Mesothelial cell of epicardium (in vitro differentiated cells): ENCODE data around the gene QKI. TPM values are rescaled to one million over a fixed set of nuclear protein-coding genes. Genes with fewer than 3 reads are reported as not detected.
A peak's percentile ranks its signal among the peaks of the same experiment; 100 is the strongest.

Experiments
- DNase-seq, 2 experiments: peaks; one replicate each; pipeline ENCODE4 v3.0.0; 2021; ENCODE audit warnings: low spot score in 2 of 2; ENCODE audit not compliant: unreplicated experiment in 2 of 2
- H3K27ac Mint-ChIP-seq: 2 replicates; pipeline ENCODE4 v1.8.0; 2021; ENCODE audit warnings: mixed read lengths
- H3K27me3 Mint-ChIP-seq: 2 replicates; pipeline ENCODE4 v1.8.0; 2021; ENCODE audit warnings: low read depth, mixed read lengths
- H3K36me3 Mint-ChIP-seq: 2 replicates; pipeline ENCODE4 v1.8.0; 2021; ENCODE audit warnings: mixed read lengths
- H3K4me1 Mint-ChIP-seq: 2 replicates; pipeline ENCODE4 v1.8.0; 2021; ENCODE audit warnings: mixed read lengths
- H3K4me3 Mint-ChIP-seq: 2 replicates; pipeline ENCODE4 v1.8.0; 2021; ENCODE audit warnings: mild to moderate bottlenecking, moderate library complexity, mixed read lengths
- H3K9me3 Mint-ChIP-seq: 2 replicates; pipeline ENCODE4 v1.8.0; 2021; ENCODE audit warnings: mixed read lengths
- total RNA-seq: library from RNA; stranded (reverse); gene quantifications from 3 replicates; pipeline ENCODE4 v1.2.1, GENCODE V29; 2021
- TF ChIP-seq, protein P1 (sequence below): fragments of 200-600 bp; sonication (generic); IDR thresholded peaks from one replicate; pipeline ENCODE4 v1.5.0; 2021; ENCODE audit warnings: antibody characterized with exemption; ENCODE audit not compliant: unreplicated experiment

The QKI gene
- total RNA-seq = 129 to 138 TPM (median 133 TPM) in 3 replicates

DNA sequence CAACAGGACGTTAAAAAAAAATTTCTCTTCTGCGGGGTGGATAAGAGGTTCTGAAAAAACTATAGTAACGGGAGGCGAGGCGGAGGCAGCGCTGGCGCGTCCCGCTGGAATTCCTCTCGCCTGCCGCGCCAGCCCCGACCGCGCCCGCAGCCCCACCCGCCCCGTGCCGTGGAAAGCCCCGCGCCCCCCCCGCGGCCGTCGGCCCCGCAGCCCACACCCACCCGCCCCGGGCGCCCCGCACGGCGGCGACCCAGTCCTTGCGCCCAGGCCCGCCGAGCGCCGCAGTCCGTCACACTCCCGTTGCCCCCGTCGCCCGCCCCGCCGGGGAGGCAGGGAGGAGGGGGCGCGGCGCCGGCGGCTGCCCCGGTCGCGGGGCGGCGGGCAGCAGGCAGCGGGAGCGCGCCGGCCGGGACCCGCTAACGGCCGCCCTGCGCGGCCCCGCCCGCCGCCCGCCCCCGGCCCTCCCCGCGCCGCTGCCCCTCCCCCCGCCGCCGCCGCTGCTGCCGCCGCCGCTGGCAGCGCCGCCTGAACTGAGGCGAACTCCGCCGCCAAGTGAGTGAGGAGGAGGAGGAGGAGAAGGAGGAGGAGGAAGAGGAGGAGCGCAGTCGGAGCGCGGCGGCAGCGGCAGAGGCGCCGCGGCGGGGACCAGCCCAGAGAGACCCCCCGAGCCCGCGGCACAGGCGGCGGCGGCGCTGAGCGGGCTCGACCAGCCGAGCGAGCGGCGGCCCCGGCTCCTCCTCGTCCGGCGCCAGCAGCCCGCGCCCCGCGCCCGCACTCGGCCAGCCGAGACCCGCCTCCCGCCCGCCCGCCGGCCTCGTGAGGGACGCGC is at the start of gene QKI:
TSS of gene QKI (plus strand) at position 602 of the 829 bp plus-strand sequence. CDS start 476 bp downstream, outside the sequence.
- peak; percentile 43 to 73 for DNase-seq
- H3K27ac Mint-ChIP-seq = peak within 1 kb of the TSS; percentile 93
- H3K4me3 Mint-ChIP-seq = peak within 1 kb of the TSS; percentile 77

DNA sequence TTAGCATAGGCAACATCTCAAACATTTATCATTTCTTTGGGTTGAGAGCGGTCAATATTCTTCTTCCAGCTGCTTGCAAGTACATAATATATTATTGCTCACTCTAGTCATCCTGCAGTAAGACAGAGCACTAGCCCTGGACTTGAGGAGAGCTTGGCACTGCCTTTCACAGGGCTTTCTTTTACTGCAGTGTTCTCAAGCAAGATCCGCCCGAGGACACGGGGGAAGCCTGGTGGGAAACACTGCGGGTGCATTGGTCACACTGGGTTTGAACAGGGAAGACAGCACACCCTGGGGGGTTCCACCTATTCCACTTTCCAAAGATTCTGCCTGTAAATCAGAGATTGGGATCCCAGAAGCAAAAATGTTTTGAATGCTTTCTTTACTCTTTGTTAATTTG is 48.2 kb upstream of the QKI start:
- Mint-ChIP-seq H3K4me1 (peaks cover 4% of the 10 kb centered on the region), H3K4me3 (no peak overlapping the region)
- TF ChIP-seq, protein P1, sequence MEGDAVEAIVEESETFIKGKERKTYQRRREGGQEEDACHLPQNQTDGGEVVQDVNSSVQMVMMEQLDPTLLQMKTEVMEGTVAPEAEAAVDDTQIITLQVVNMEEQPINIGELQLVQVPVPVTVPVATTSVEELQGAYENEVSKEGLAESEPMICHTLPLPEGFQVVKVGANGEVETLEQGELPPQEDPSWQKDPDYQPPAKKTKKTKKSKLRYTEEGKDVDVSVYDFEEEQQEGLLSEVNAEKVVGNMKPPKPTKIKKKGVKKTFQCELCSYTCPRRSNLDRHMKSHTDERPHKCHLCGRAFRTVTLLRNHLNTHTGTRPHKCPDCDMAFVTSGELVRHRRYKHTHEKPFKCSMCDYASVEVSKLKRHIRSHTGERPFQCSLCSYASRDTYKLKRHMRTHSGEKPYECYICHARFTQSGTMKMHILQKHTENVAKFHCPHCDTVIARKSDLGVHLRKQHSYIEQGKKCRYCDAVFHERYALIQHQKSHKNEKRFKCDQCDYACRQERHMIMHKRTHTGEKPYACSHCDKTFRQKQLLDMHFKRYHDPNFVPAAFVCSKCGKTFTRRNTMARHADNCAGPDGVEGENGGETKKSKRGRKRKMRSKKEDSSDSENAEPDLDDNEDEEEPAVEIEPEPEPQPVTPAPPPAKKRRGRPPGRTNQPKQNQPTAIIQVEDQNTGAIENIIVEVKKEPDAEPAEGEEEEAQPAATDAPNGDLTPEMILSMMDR = no peak

More for the DNA sequence above, at the start of gene QKI:
- H3K27me3 Mint-ChIP-seq = no peaks in the 10 kb centered on the region
- TF ChIP-seq, protein P1 = no peak
- no peaks in the 10 kb centered on the region for H3K36me3 Mint-ChIP-seq
- H3K4me1 Mint-ChIP-seq = peaks cover 27% of the 10 kb centered on the region
- no peaks in the 10 kb centered on the region for H3K9me3 Mint-ChIP-seq

DNA sequence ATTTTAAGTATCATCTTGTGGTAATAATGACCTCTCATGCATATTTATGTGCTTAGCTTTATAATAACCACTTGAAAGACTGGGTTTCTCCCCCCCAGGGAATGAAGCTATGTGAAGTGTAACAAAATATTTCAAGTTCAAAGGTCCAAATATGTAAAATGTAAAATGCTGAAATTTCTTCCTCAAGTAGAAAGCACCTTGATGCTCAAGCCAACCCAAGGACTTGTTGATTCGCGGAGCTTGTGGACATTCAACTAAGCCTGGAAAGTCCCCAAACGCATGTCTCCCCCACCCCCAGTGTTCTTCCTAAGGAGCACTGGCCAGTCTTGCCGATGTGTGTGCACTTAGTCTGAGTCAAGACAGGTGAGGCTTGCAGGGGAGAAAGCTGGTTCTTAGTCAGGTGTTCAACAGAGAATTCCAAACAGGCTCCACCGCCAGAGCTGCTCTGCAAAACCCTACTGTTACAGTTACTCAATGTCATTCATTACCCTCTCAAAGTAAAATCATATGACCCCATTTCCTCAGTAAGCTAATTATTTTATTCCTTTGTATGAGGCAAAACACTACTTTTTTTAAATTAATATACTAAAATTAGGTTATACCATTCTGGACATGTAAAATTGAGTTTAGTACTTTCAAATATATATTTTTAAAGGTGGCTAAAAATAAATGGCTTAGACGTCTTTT is 46.9 kb upstream of the QKI start:
- no peak overlapping the region for H3K4me3 Mint-ChIP-seq
- H3K4me1 Mint-ChIP-seq = peaks cover 4% of the 10 kb centered on the region
- no peaks in the 10 kb centered on the region for H3K36me3 Mint-ChIP-seq
- TF ChIP-seq, protein P1 = no peak
- DNase-seq = no peak
- peaks cover 4% of the 10 kb centered on the region for H3K27me3 Mint-ChIP-seq
- H3K9me3 Mint-ChIP-seq = no peaks in the 10 kb centered on the region
- no peak overlapping the region for H3K27ac Mint-ChIP-seq

More for the DNA sequence above, 48.2 kb upstream of the QKI start:
- Mint-ChIP-seq H3K36me3 (no peaks in the 10 kb centered on the region), H3K27ac (no peak overlapping the region), H3K27me3 (peaks cover 1% of the 10 kb centered on the region), H3K9me3 (no peaks in the 10 kb centered on the region)
- DNase-seq = no peak

DNA sequence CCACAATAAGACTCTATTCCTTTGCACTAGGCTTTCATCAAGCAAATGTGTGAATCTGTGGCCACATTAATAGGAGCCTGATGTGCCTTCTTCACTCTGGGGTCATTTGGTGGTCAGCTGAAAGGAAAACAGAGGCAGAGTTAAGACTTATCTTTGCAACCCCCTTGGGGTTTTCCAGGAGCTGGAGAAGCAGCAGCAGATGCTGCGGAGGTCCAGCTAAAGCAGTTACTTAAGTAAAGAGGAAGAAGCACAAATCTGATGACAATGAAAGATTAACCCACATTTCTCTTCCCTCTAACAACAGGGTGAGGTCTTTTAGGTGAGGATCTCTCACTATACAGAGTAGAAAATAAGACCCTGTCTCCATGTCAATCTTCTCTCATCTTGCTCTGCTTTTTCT is 45.4 kb upstream of the QKI start:
- no peaks in the 10 kb centered on the region for H3K36me3 Mint-ChIP-seq
- H3K9me3 Mint-ChIP-seq = no peaks in the 10 kb centered on the region
- H3K4me3 Mint-ChIP-seq = no peak overlapping the region
- TF ChIP-seq, protein P1 = no peak
- no peak for DNase-seq
- H3K27me3 Mint-ChIP-seq = peaks cover 4% of the 10 kb centered on the region
- H3K4me1 Mint-ChIP-seq = peaks cover 4% of the 10 kb centered on the region
- H3K27ac Mint-ChIP-seq = no peak overlapping the region

DNA sequence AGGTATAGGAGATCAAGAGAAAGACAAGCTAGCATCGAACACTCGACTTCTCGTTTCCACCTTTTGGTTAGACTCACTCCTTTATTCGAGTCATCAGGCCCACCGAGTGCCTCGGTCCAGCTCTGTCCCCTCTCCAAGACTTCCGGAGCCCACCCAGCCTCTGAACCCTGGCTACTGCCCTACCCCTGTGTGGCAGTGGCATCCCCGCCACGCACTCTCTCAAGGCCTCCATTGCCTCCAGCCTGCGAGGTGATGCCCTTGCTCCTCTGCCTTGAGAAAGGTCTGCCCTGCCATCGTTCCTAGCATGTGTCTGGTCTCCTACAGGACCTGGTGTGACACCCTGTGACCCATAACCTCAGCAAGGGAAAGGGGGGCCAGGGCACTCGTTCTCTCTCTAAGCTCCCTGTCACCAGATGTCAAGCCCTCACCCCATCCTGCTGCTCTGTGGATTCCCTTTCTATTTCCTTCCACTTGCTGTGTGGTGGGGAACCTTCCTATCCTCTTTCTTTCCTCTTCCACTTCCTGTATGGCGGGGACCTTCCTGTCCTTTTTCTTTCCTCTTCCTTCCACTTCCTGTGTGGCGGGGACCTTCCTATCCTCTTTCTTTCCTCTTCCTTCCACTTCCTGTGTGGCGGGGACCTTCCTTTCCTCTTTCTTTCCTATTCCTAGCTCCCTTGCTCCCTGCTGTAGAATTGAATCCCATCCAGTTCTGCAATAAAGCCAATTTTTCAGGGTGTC is 44.7 kb upstream of the QKI start:
- H3K4me3 Mint-ChIP-seq = no peak overlapping the region
- H3K27me3 Mint-ChIP-seq = peaks cover 4% of the 10 kb centered on the region
- TF ChIP-seq, protein P1 = no peak
- H3K27ac Mint-ChIP-seq = no peak overlapping the region
- no peaks in the 10 kb centered on the region for H3K9me3 Mint-ChIP-seq
- no peak for DNase-seq
- H3K4me1 Mint-ChIP-seq = peaks cover 4% of the 10 kb centered on the region
- no peaks in the 10 kb centered on the region for H3K36me3 Mint-ChIP-seq
